Liver (tissue), 9 donors: ENCODE results near the gene SLC6A7. TPM values are rescaled to one million over a fixed set of nuclear protein-coding genes. Genes with fewer than 3 reads are reported as not detected.

Experiments
- DNase-seq: peaks from one replicate; pipeline ENCODE4 v3.0.0-alpha.2; 2017; ENCODE audit warnings: low spot score
- H3K27ac ChIP-seq, 2 donors: one replicate each; pipeline ENCODE4 v1.7.0; 2013; ENCODE audit warnings: inconsistent platforms in 2 of 2, low read length in 2 of 2, control low read depth in 1 of 2, low read depth in 1 of 2, mild to moderate bottlenecking in 1 of 2
- H3K27me3 ChIP-seq, 4 donors: one replicate each; pipeline versions ENCODE4 v1.6.1 to v1.7.0; 2013; ENCODE audit warnings: low read length in 3 of 4, inconsistent platforms in 1 of 4, mild to moderate bottlenecking in 1 of 4, moderate library complexity in 1 of 4; ENCODE audit not compliant: control insufficient read depth in 4 of 4, insufficient read depth in 4 of 4
- H3K36me3 ChIP-seq, 4 donors: one replicate each; pipeline versions ENCODE4 v1.6.1 to v1.7.0; 2013; ENCODE audit warnings: low read length in 3 of 4, mild to moderate bottlenecking in 3 of 4, low read depth in 1 of 4, moderate library complexity in 1 of 4; ENCODE audit not compliant: control insufficient read depth in 4 of 4, insufficient read depth in 3 of 4
- H3K4me1 ChIP-seq, 4 donors: one replicate each; pipeline versions ENCODE4 v1.6.1 to v1.7.0; 2013; ENCODE audit warnings: low read length in 3 of 4, mild to moderate bottlenecking in 3 of 4, moderate library complexity in 1 of 4; ENCODE audit not compliant: control insufficient read depth in 4 of 4, insufficient read depth in 4 of 4
- H3K4me3 ChIP-seq, 3 donors: one replicate each; pipeline versions ENCODE4 v1.6.1 to v1.7.0; 2013; ENCODE audit warnings: low read length in 3 of 3, control low read depth in 1 of 3, low read depth in 1 of 3, mild to moderate bottlenecking in 1 of 3
- H3K9ac ChIP-seq, 2 donors: one replicate each; pipeline ENCODE4 v1.7.0; 2013; ENCODE audit warnings: low read length in 2 of 2, mild to moderate bottlenecking in 2 of 2, moderate library complexity in 2 of 2, control low read depth in 1 of 2, low read depth in 1 of 2
- H3K9me3 ChIP-seq, 4 donors: one replicate each; pipeline versions ENCODE4 v1.6.1 to v1.7.0; 2013; ENCODE audit warnings: low read length in 3 of 4; ENCODE audit not compliant: control insufficient read depth in 4 of 4
- EGR1 ChIP-seq, 2 donors: IDR thresholded peaks; 2 replicates each; pipeline ENCODE4 v1.6.1; 2016 to 2018; ENCODE audit warnings: antibody characterized with exemption in 2 of 2, low read depth in 2 of 2
- FOXA1 ChIP-seq: IDR thresholded peaks from 2 replicates; pipeline ENCODE4 v1.6.1; 2016; ENCODE audit warnings: antibody characterized with exemption
- GABPA ChIP-seq, 2 donors: IDR thresholded peaks in 1 of 2; conservative IDR thresholded peaks in 1 of 2; 2 replicates each; pipeline ENCODE4 v1.6.1; 2016; ENCODE audit warnings: antibody characterized with exemption in 2 of 2, mild to moderate bottlenecking in 1 of 2, moderate library complexity in 1 of 2
- HNF4G ChIP-seq: IDR thresholded peaks from 2 replicates; pipeline ENCODE4 v1.6.1; 2016; ENCODE audit warnings: antibody characterized with exemption
- JUND ChIP-seq, 2 donors: IDR thresholded peaks; 2 replicates each; pipeline ENCODE4 v1.6.1; 2016; ENCODE audit warnings: antibody characterized with exemption in 2 of 2
- NR2F2 ChIP-seq: IDR thresholded peaks from 2 replicates; pipeline ENCODE4 v1.6.1; 2016; ENCODE audit warnings: antibody characterized with exemption
- RAD21 ChIP-seq, 2 donors: IDR thresholded peaks; 2 replicates each; pipeline ENCODE4 v1.6.1; 2016; ENCODE audit warnings: antibody characterized with exemption in 2 of 2, mild to moderate bottlenecking in 2 of 2
- RXRA ChIP-seq, 2 donors: IDR thresholded peaks; 2 replicates each; pipeline ENCODE4 v1.6.1; 2017 to 2018; ENCODE audit warnings: antibody characterized with exemption in 2 of 2, mild to moderate bottlenecking in 1 of 2
- SP1 ChIP-seq: IDR thresholded peaks from 2 replicates; pipeline ENCODE4 v1.6.1; 2018; ENCODE audit warnings: antibody characterized with exemption, mild to moderate bottlenecking
- YY1 ChIP-seq: IDR thresholded peaks from 2 replicates; pipeline ENCODE4 v1.6.1; 2016; ENCODE audit warnings: antibody characterized with exemption, mild to moderate bottlenecking
- WGBS: extraction: QIAGEN DNeasy Blood & Tissue Kit; methylation state at CpG from one replicate; pipeline ENCODE4 v1.1.7; 2013; 5-methylcytosine and 5-hydroxymethylcytosine counted together
- polyA plus RNA-seq, 2 donors: library from polyadenylated mRNA; stranded (reverse) in 1 of 2; unstranded in 1 of 2; fragments of 200-250 nt in 1 of 2; fragments of >200 nt in 1 of 2; fragmentation: Nextera tagmentation in 1 of 2; extraction: Ambion mirVana in 1 of 2; gene quantifications; one replicate each; pipeline versions ENCODE4 v1.2.1 to v1.2.3, GENCODE V29; 2013 to 2015
- total RNA-seq, 2 donors: library from RNA; depleted of rRNA; stranded (reverse); fragments of >200 nt; gene quantifications; one replicate each; pipeline ENCODE4 v1.2.3, GENCODE V29; 2014
- TF ChIP-seq, protein P1 (sequence below): IDR thresholded peaks from 2 replicates; pipeline ENCODE4 v1.6.1; 2016; ENCODE audit warnings: antibody characterized with exemption
- TF ChIP-seq, protein P2 (sequence below): fragments of 150-350 bp; IDR thresholded peaks from 2 replicates; pipeline ENCODE4 v1.5.1; 2017; ENCODE audit warnings: improper control_type of control experiment, low read depth, low read length; ENCODE audit not compliant: missing input control
- TF ChIP-seq, protein P3 (sequence below): IDR thresholded peaks from 2 replicates; pipeline ENCODE4 v1.6.1; 2016; ENCODE audit warnings: antibody characterized with exemption
- TF ChIP-seq, protein P4 (sequence below): IDR thresholded peaks from 2 replicates; pipeline ENCODE4 v1.6.1; 2016; ENCODE audit warnings: antibody characterized with exemption, mild to moderate bottlenecking
- donor health status: healthy.
- donor health status: healthy.
- donor health status: healthy.
- donor health status: healthy.
- donor health status: healthy.

Gene SLC6A7
- total and polyA plus RNA-seq, 4 donors = not detected

DNA sequence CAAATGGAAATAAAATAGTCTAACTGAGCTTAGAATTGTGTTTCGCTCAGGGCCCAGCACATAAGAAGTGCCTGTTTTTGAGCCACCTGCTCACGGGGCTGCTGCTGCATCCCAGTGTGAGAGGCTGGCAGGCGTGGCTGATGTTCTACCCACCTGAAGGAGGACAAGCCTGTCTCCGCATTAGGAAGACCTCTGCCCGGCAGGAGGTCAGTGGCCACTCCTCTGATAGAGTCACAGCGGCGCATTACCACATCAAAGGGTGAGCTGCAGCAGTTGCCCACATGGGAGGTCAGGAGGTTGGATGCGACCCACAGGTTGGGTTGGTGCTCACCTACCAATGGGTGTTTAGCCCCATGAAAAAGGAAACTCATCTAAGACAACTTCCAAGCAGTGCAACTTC is 3.7 kb upstream of the SLC6A7 start:
- TF ChIP-seq HNF4G = no peak
- TF ChIP-seq NR2F2 = no peak
- TF ChIP-seq JUND (IDR thresholded peaks at IDR 0.05) = no peak
- H3K36me3 ChIP-seq = no peaks in the 10 kb centered on the region
- no peak overlapping the region for H3K4me3 ChIP-seq
- 74% methylated on average over 8 of the region's 8 CpGs for WGBS
- peaks cover 0 to 5% (median 0%) of the 10 kb centered on the region in 4 donors for H3K27me3 ChIP-seq
- no peaks in the 10 kb centered on the region for H3K9me3 ChIP-seq
- no peak overlapping the region for H3K27ac ChIP-seq
- no peak for DNase-seq
- peaks cover 8 to 28% (median 17%) of the 10 kb centered on the region in 4 donors for H3K4me1 ChIP-seq
- no peak overlapping the region for H3K9ac ChIP-seq

DNA sequence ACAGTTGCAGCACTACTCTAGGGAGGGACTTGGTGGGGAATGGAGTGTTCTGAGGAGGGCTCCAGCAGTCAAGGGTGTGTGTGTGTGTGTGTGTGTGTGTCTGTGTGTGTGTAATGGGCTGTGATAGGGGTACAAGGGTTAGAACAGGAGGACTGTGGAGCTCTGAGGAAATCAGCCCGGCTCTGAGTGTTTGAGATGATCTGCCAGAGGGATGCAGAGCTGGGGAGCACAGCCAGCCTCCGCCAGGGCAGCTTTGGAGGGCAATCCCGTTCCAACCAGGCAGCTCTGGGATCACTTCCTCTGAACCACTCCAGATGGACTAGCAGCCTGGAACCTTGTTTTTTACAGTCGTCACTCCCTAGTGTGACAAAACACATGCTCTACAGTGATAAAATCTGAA is 3.0 kb upstream of the SLC6A7 start:
- no peak overlapping the region for H3K27ac ChIP-seq
- no peaks in the 10 kb centered on the region for H3K9me3 ChIP-seq
- no peak for DNase-seq
- TF ChIP-seq, protein P1, sequence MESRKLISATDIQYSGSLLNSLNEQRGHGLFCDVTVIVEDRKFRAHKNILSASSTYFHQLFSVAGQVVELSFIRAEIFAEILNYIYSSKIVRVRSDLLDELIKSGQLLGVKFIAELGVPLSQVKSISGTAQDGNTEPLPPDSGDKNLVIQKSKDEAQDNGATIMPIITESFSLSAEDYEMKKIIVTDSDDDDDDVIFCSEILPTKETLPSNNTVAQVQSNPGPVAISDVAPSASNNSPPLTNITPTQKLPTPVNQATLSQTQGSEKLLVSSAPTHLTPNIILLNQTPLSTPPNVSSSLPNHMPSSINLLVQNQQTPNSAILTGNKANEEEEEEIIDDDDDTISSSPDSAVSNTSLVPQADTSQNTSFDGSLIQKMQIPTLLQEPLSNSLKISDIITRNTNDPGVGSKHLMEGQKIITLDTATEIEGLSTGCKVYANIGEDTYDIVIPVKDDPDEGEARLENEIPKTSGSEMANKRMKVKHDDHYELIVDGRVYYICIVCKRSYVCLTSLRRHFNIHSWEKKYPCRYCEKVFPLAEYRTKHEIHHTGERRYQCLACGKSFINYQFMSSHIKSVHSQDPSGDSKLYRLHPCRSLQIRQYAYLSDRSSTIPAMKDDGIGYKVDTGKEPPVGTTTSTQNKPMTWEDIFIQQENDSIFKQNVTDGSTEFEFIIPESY = no peak
- no peak for TF ChIP-seq EGR1 (IDR thresholded peaks at IDR 0.05; ENCODE audit: low read depth in 2 of 2)
- no peak for TF ChIP-seq RXRA (IDR thresholded peaks at IDR 0.05)
- no peak for TF ChIP-seq RAD21 (IDR thresholded peaks at IDR 0.05)
- TF ChIP-seq, protein P2, sequence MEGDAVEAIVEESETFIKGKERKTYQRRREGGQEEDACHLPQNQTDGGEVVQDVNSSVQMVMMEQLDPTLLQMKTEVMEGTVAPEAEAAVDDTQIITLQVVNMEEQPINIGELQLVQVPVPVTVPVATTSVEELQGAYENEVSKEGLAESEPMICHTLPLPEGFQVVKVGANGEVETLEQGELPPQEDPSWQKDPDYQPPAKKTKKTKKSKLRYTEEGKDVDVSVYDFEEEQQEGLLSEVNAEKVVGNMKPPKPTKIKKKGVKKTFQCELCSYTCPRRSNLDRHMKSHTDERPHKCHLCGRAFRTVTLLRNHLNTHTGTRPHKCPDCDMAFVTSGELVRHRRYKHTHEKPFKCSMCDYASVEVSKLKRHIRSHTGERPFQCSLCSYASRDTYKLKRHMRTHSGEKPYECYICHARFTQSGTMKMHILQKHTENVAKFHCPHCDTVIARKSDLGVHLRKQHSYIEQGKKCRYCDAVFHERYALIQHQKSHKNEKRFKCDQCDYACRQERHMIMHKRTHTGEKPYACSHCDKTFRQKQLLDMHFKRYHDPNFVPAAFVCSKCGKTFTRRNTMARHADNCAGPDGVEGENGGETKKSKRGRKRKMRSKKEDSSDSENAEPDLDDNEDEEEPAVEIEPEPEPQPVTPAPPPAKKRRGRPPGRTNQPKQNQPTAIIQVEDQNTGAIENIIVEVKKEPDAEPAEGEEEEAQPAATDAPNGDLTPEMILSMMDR = no peak
- TF ChIP-seq SP1 = no peak
- TF ChIP-seq, protein P3, sequence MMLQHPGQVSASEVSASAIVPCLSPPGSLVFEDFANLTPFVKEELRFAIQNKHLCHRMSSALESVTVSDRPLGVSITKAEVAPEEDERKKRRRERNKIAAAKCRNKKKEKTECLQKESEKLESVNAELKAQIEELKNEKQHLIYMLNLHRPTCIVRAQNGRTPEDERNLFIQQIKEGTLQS = no peak
- peaks cover 8 to 28% (median 17%) of the 10 kb centered on the region in 4 donors for H3K4me1 ChIP-seq
- H3K36me3 ChIP-seq = no peaks in the 10 kb centered on the region
- peaks cover 0 to 5% (median 0%) of the 10 kb centered on the region in 4 donors for H3K27me3 ChIP-seq
- 75% methylated on average over 4 of the region's 4 CpGs for WGBS
- no peak overlapping the region for H3K4me3 ChIP-seq
- H3K9ac ChIP-seq = no peak overlapping the region

DNA sequence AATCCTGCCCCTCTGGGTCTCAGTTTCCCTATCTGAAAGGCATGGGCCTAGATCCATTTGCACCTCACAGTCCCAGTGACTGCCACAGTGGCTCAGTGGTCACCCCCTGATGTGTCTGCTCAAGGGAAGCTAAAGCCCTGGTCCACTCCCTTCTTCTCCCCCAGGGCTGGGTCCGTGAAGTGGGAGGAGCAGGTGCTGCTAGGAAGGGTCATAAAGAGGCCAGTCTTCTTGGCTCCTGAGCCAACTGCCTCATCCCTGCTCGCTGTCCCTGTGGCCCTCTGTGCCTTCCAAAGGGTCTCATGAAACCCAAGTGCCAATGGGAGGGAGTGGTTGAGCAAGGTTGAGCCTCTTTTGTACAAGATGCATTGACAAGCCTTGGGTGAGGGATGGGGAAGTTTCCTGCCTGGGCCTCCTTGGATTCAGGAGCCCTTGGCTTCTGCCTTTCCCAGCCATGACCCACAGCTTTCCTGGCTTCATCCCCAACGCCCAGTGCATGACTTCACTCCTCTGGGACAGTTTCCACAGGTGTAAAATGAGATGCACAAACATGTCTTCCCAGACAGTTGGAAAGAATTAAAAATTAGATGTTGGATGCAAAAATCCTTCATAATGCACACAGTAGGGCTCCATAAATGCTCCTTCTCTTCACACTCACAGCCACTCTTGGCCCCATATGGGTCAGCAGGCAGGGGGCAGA is 1.6 kb upstream of the SLC6A7 start:
- H3K36me3 ChIP-seq = no peaks in the 10 kb centered on the region
- DNase-seq = no peak
- peaks cover 0 to 5% (median 0%) of the 10 kb centered on the region in 4 donors for H3K27me3 ChIP-seq
- WGBS = 54% methylated on average over 3 of the region's 3 CpGs
- H3K27ac ChIP-seq = no peak overlapping the region
- H3K4me1 ChIP-seq = peaks cover 8 to 28% (median 17%) of the 10 kb centered on the region in 4 donors
- no peak overlapping the region for H3K4me3 ChIP-seq
- H3K9ac ChIP-seq = no peak overlapping the region
- no peaks in the 10 kb centered on the region for H3K9me3 ChIP-seq
- TF ChIP-seq, protein P3 = no peak
- TF ChIP-seq, protein P2 = no peak
- TF ChIP-seq YY1 (no peak), FOXA1 (no peak), GABPA (IDR thresholded peaks at IDR 0.05 in 1 of 2, conservative IDR thresholded peaks at IDR 0.05 in 1 of 2) (no peak)
- TF ChIP-seq, protein P1 = no peak
- TF ChIP-seq, protein P4, sequence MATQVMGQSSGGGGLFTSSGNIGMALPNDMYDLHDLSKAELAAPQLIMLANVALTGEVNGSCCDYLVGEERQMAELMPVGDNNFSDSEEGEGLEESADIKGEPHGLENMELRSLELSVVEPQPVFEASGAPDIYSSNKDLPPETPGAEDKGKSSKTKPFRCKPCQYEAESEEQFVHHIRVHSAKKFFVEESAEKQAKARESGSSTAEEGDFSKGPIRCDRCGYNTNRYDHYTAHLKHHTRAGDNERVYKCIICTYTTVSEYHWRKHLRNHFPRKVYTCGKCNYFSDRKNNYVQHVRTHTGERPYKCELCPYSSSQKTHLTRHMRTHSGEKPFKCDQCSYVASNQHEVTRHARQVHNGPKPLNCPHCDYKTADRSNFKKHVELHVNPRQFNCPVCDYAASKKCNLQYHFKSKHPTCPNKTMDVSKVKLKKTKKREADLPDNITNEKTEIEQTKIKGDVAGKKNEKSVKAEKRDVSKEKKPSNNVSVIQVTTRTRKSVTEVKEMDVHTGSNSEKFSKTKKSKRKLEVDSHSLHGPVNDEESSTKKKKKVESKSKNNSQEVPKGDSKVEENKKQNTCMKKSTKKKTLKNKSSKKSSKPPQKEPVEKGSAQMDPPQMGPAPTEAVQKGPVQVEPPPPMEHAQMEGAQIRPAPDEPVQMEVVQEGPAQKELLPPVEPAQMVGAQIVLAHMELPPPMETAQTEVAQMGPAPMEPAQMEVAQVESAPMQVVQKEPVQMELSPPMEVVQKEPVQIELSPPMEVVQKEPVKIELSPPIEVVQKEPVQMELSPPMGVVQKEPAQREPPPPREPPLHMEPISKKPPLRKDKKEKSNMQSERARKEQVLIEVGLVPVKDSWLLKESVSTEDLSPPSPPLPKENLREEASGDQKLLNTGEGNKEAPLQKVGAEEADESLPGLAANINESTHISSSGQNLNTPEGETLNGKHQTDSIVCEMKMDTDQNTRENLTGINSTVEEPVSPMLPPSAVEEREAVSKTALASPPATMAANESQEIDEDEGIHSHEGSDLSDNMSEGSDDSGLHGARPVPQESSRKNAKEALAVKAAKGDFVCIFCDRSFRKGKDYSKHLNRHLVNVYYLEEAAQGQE = no peak
